SH-SY5Y (cell line): ENCODE measurements around the gene HARS2.

Source experiments
- GATA2 ChIP-seq: IDR thresholded peaks from 2 replicates; pipeline ENCODE4 v1.6.1; 2011; ENCODE audit warnings: mild to moderate bottlenecking, low read depth, low read length
- GATA3 ChIP-seq: IDR thresholded peaks from 2 replicates; pipeline ENCODE4 v1.6.1; 2011; ENCODE audit warnings: low read depth, mild to moderate bottlenecking, low read length, moderate library complexity

DNA sequence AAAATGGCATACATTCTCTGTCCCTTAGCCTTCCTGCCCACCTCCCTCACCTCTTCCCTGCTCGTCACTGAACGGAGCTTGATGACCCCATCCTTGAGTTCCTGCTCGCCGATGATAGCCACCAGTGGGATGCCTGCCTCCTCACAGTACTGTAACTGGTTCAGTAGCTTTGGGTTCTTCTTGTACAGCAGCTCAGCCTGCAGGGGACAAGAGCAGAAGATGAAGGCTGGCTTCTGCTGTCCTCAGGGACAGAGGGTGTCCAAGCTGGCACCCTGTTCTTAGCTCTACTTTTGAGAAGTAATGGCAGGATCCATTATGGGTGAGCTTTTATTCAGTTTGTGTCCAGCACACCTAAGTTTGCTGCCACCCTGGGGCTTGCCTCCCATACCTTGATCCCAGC, 16.6 kb upstream of the HARS2 start:
- TF ChIP-seq GATA2 = no peak
- no peak for TF ChIP-seq GATA3
